GM18870 (cell line): ENCODE results near the gene IGF2R.

Experiments
- ATAC-seq: cut with Tn5 transposase; IDR thresholded peaks from one replicate; pipeline ENCODE4 v1.9.1; 2021; ENCODE audit warnings: moderate library complexity; ENCODE audit not compliant: unreplicated experiment

Gene IGF2R

DNA sequence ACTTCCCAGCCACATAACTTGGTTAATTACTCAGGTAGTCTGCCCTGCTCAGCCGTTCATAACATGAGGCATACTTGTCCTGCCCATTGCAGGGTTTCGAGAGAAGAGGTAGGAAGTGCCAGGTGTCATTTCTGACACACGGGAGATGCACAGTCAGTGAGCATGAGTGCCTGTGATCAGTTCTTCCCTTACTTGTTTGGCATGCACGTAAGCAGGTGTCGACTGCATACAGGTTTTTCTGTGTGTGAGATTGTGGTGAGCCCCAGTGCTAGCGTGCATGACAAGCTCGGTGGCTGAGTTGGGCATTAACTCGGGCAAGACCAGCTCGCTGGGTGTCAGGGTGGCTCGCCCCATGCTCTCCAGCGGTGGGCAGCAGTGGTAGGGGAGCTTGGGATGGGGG lies 101.5 kb downstream of the IGF2R start:
- ATAC-seq = no peak

DNA sequence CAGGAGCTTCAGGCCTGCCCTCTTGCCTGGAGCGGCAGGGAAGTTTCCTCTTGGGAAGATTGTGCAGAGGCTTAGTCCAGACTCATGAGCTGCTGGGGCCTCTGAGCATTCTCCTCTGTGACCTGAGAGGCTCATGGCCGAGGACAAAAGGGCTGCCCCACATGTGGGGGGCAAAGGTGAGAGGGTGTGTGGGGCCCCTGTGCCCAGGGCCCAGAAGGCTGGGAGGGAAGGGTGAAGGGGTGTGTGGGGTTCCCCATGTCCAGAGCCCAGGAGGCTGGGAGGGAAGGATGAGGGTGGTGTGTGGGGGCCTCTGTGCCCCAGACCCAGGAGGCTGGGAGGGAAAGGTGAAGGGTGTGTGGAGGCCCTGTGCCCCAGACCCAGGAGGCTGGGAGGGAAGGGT lies 101.9 kb downstream of the IGF2R start:
- no peak for ATAC-seq

DNA sequence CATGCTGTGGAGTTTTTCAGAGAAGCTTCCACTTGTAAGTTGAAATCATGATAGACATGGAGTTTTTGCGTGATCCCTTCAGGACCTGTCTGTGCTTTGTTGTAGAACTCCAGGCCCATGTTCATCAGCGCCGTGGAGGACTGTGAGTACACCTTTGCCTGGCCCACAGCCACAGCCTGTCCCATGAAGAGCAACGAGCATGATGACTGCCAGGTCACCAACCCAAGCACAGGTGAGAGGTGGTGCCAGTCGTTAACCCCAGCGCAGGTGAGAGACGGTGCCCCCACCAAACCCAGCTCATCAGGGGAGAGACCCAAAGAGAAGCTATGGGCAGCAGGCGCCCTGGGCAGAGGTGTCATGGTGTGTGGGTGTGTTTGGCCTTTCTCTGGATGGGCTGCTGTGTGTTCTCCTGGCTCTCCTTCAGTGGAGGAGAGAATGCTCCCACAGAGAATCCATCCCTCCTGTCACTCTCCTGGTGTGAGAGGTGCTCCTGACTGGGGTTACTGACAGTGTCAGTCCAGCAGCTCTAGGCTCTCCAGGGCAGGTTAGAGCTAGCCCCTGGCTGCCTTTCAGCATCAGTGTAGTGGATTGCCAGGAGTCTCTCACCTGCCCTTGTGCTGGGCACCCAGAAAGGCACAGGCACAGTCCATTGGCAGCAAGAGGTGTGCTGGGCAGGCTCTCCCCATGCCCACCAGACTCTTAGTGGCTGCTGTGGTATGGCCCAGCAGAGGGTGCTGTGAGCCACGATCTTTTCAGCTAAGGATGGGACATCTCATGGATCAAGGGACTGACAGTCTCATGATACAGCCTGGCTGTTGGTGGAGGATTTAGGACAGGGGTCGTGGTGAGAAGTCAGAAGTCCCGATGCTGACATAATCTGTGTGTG lies 103.2 kb downstream of the IGF2R start:
- ATAC-seq = no peak

DNA sequence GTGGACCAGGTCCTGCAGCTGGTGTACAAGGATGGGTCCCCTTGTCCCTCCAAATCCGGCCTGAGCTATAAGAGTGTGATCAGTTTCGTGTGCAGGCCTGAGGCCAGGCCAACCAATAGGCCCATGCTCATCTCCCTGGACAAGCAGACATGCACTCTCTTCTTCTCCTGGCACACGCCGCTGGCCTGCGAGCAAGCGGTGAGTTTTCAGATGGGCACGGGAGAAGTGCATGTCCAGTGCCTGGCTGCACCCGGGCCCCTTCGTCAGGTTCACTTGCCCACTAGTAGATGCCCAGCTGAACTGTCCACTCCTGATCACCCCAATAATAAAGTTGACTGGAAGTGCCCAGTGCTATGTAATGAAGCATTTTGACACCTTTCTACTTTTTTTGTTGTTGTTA lies 104.4 kb downstream of the IGF2R start:
- no peak for ATAC-seq

DNA sequence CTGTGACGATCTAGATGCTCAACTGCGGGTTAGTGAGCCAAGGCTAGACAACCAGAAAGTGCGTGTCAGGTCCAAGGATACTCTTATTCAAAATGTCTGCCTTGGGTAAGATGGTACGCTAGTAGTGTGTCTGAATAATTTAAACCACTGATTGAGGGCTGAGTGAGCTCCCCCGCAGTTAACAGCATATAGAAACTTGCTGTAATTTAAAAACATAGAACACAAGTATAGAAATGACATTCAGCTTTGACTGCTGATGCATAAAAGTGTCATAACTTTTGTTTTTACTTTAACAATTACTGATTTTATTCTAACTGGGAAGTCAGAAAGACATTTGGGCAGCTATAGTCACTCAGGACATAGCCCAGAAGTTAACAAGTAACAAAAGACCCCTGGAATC lies 107.1 kb downstream of the IGF2R start:
- ATAC-seq = no peak

DNA sequence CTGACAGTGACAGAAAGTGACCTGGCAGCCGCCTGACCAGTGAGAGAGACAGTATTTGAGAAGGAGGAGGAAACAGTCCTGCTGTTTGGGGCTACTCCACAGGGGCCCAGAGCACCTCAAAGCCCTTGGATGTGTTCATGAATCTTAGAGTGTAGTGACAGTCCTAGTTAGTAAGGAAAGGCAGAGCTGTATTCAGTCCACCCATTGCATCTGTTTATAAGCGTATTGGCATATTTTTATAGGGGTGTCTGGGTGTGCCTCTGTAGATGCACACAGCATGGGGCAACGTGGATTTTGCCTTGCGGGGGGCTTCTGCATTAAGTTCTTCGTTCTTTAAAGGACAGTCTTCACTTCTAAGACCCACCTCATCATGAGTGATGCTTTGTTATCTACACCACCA lies 108.1 kb downstream of the IGF2R start:
- no peak for ATAC-seq

DNA sequence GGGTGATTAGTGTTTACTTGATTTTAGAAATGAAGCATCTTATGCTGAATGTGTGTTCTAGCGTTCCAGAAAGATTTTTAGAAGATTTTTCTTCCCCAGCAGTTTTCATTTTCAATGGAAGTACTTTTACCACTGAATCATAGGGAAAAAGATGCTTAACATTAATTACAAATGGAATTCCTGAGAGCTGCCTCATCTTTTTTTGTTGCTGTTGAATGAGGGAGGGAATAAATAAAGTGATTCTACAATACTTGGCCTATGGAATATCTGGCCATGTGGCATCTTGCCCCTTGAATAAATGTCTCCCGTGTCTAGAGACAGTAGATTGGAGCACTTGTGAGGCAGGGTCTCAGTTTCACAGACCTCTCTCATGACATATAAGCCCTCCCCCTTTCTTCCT lies 108.6 kb downstream of the IGF2R start:
- ATAC-seq = no peak

DNA sequence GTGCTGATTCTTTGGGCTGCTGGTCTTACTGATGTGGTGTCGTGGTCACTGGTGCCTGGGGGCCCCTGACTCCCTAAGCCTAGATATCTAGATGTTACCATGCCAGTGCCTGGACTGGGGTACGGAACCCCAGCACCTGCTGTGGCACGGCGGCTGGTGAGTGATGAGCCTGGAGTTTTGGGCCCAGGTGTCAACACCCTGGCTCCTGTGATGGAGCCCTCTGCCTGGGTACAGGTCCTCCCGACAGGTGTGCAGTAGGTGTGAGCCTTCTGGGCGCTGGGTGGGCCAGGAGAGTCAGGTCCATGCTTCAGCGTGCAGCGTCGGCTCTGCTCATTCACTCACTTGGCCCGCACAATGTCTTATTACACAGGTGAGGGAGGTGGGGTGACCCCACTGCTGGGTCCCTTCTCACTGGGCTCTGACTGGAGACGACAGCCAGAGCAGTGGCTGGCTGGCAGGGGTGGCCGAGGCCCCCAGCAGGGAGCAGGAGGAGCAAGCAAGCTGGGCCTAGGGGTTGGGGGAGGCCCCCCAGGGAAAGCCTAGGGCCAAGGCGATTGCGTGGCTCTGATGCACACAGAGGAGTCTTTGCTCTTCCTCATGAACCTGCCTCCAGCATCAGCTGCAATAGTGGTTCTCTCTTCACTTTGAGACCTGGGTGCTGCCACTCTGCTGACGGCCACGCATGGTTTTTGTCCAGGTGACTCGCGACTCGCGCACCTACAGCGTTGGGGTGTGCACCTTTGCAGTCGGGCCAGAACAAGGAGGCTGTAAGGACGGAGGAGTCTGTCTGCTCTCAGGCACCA lies 110.2 kb downstream of the IGF2R start:
- ATAC-seq = no peak

DNA sequence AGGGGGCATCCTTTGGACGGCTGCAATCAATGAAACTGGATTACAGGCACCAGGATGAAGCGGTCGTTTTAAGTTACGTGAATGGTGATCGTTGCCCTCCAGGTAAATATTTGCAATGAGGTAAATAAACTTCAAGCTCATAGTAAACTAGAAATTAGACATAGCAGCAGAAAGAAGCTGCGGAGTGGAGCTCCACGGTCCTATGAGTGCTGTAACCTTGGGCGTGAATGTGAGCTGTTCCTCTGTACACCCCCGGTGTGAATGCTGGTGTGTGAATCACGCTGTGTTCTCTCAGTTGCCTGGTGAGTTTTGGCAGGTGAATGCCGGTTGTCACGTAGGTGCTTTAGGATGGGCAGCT lies 110.8 kb downstream of the IGF2R start:
- ATAC-seq = no peak

DNA sequence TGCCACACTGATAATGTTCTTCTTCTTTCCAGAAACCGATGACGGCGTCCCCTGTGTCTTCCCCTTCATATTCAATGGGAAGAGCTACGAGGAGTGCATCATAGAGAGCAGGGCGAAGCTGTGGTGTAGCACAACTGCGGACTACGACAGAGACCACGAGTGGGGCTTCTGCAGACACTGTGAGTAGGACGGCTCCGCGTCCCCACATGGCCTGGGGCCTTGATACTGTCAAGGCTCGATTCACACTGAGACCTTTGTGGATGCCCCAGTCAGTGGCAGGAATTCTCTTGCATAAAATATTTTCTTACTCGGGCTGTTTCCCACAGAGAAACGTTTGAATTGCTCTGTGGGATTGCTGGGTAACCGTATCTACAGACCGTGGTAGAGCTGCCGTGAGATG lies 111.2 kb downstream of the IGF2R start:
- no peak for ATAC-seq

DNA sequence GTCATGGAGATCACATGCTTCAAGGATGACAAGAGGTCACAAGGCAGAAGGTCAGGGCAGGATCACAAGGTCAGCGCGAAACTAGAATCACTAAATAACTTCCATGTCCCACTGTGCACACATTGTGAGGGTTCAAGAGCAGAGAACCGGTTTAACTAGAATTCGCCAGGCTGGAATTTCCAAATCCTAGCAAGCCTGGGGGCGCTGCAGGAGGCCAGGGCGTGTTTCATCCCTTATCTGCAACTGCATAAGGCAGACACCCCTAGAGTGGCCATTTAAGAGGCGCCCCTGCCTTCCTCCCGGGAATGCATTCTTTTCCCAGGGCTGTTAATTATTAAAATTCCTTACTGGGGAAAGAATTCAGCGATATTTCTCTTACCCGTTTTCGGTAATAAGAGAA lies 112.5 kb downstream of the IGF2R start:
- no peak for ATAC-seq

DNA sequence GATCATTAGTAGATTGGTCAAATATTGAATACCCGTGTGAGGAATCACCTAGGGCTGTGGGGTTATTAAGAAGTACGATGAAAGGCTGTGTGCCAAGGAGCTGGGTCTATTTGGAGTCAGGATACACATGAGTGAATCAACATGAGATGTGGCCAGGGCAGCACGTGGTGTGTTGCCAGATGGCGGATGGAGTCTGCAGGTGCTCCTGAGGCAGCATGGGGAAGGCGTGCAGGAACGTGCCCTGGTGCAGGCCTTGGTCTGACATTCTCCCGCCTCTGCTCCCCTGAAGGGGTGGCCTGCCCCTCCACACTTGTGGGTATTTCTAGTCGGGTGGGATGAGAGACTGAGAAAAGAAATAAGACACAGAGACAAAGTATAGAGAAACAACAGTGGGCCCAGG lies 113.7 kb downstream of the IGF2R start:
- no peak for ATAC-seq

DNA sequence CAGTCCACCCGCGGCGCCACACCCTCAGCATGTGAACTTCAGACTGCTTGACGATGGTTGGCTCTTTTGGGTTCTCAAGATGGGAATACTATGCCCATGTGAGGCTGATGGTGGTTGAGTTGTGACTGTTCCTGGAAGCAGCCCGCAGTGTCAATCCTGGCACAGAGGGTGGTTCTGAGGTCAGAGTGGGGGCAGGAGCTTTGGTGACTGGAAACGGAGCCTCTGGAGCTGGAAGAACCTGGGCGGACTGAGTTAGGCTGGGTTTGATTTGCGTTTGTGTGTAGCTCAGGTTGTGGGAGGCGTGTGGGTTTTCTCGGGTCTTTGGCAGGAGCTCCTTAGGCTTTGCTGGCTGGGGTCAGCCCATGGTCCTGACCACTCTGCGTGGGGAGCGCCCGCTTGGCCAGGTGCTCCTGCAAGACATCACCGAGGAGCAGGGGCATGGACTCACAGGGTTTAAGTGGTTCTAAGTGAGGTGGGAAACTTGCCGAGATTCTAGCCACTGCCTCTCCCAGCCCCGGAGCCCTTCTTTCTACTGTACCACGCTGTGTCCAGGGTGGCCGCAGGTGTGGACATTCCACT lies 115.4 kb downstream of the IGF2R start:
- no peak for ATAC-seq

DNA sequence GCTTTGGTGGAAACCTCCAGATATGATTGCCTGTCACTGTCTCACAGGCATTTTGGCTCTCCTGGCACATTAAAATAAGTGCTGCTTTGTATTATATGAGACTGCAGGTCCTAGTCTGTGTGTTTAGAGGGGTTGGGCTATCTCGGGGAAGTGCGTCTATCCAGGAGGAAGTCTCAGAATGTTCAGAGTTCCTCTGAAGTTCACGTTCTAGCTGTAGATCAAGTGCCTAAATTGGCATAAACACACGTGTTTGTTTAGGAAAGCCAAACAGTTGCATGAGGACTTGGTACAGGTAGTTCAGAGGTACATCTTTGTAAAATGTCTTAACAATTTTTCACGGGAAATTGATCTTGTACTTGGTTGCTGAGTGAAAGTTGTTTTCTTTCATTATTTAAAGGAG lies 116.3 kb downstream of the IGF2R start:
- no peak for ATAC-seq

DNA sequence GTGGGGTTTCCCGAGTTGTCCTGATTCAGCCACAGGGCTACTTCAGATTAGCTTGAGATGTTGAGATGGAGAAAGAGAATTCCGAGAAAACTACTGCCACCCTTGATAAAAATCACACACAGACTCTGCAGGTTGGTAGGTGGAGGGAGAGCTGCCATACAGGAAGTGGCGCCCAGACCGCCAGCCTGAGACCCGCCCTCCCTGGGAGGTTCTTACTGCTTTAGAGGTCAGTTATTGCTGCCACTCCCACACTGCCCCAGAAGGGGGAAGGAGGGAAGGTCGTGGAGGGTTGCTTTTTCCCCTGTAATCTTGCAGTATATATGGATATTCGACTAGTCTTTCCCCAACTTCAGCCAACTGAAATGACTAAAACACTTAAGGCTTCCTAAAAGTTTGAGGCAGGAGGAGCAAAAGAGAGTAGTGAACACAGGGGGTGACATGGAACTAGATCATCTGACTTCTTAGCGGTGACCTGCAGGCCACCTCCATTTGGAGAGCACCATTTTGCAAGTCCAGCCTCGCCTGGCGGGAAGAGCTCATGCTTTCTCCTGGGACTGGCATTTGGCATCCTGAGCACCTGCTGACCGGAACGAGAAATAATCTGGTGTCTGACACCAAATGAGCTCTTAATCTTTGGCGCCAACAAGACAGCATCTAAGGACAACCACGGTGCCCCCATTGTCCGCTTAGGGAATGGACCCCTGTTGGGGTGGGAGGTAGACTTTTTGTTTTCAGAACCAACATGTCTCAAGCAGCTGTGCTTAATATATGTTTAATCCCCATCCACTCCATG lies 117.0 kb downstream of the IGF2R start:
- ATAC-seq = no peak

DNA sequence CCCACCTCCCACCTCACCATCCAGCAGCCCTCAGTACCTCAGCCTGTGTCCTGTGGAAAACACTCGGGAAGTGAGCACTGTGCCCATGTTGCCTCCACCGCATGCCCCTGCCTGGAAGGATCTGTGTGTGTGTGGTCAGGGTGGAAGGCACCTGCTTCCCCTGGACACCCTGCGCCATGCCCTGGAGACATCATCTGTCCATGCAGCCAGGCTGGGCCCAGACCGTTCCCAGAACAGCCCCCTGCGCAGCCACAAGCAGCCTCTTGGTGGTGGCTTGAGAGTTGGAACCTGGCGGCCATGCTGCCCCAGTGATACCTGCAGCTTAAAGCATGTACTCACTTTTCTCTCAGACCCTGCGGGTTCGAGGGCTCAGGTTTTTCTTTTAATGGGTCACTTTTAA lies 117.9 kb downstream of the IGF2R start:
- ATAC-seq = no peak

DNA sequence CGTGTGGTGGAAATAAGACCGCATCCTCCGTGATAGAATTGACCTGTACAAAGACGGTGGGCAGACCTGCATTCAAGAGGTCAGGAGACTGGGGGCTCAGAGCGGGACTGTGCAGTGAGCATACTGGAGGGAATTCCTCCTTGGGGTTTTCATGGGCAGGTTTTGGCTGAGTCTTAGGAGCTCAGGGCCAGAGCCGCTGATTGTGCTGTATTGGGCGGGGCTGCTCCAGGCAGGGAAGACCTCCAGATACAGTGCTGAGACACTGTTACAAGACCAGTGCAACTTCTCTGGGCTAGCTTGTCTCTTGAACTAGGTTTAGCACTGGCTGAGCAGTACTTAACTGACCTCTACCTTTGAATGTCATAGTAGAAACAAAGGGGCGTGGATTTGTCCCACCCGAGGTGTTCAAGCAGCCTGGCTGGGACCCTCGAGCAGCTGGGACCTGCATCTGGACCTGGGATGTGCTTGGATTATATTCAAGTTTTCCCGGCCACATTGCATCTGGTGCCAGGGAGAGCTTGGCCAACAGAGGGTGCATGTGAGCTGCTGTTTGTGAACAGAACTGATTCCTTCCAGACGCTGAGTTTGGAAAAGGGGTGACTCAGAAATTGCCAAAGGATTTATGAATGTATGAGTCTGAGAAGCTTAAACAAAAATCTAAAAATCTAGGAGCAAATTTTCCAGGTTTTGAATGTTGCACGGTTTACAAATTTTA lies 119.3 kb downstream of the IGF2R start:
- no peak for ATAC-seq

DNA sequence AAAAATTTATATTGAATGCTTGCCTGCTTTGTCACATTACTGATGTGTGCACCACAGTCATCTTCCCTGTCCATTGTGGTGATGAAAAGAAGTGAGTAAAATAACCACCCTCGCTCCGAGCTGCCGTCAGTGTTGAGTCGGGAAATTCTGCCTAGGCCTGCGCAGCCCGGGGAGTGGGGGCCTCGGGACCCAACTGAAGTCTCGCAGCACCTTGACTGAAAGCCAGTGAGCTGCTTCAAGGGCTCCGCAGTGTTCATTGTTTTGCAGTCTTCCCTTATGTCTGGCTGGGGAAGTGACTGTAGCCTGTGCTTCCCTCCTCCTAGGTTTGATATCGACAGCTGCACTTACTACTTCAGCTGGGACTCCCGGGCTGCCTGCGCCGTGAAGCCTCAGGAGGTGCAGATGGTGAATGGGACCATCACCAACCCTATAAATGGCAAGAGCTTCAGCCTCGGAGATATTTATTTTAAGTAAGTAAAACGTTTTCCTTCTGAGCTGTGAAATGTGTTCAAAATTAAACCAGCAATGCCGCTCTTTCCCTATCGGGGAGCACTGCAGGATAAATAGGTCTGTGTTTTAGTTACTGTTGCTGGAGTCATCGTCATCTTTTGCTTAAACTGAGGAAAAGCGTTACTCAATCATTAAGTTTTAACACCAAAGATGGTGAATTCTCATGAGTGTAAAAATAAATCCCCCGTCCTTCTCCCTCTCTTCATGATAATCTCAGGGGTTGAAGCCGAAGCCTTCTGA lies 120.1 kb downstream of the IGF2R start:
- ATAC-seq = no peak

DNA sequence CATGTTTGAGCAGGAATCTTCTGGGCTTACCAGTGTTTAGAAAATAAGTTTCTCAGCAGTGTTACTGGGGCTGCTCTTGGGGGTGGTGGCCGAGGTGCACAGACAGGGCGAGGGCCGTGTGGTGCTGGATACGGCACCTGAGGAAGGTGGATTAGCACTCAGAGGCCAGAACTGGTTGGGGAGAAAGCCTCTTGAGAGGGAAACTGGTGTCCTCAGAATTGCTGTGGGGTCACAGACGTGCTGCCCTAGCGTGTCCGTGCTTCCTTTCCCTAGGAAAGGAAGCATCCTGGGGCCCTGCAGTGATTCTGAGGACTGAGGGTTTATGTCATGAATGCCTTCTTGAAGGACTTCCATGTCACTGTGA lies 120.6 kb downstream of the IGF2R start:
- ATAC-seq = no peak
